Motor neuron (in vitro differentiated cells): Measurements from ENCODE around the gene GPR107. TPM values are rescaled to one million over a fixed set of nuclear protein-coding genes. Genes with fewer than 3 reads are reported as not detected.

Experiments
- ATAC-seq, 8 experiments: fragments of 200-7000 bp; cut with Tn5 transposase; replicated peaks in 6 of 8; 2 replicates each; pipeline ENCODE4 v1.8.0; 2021; ENCODE audit warnings: mild to moderate bottlenecking in 8 of 8, moderate library complexity in 8 of 8
- H3K27ac ChIP-seq, 2 donors: fragments of 250-450 bp; sonication (Bioruptor Pico); 2 replicates each; pipeline ENCODE4 v1.9.0; 2021; ENCODE audit warnings: antibody characterized with exemption in 2 of 2, mild to moderate bottlenecking in 2 of 2, moderate library complexity in 1 of 2
- H3K4me1 ChIP-seq, 2 donors: fragments of 250-450 bp; sonication (Bioruptor Pico); replicated peaks in 1 of 2; 2 replicates each; pipeline ENCODE4 v1.6.1; 2021; ENCODE audit warnings: antibody characterized with exemption in 2 of 2, mild to moderate bottlenecking in 2 of 2, moderate library complexity in 1 of 2
- H3K4me3 ChIP-seq, 5 donors: fragments of 250-450 bp; sonication (Bioruptor Pico); 2 replicates each; pipeline ENCODE4 v1.9.0; 2021; ENCODE audit warnings: antibody characterized with exemption in 5 of 5, mild to moderate bottlenecking in 5 of 5, moderate library complexity in 4 of 5
- WGBS, 10 experiments: fragments of 450-650 bp; shearing (Covaris generic); methylation state at CpG; one replicate each; pipeline ENCODE4 v1.0.0; 2022; 5-methylcytosine and 5-hydroxymethylcytosine counted together
- in situ Hi-C, 9 experiments: fragments of 400-800 bp; cut with MboI; loops; one replicate each; pipeline ENCODE4 v1.15.0; 2021; ENCODE audit warnings: low sequenced_read_pairs in 9 of 9, low pct_unique_long_range_greater_than_20kb in 2 of 9; ENCODE audit not compliant: unreplicated experiment in 9 of 9
- total RNA-seq, 8 experiments: library from RNA; unstranded; fragments of 300-600 nt; gene quantifications; 2 replicates each; pipeline versions ENCODE4 v1.2.3 to v1.2.4, GENCODE V29; 2022

GPR107 gene
- total RNA-seq, 8 experiments from 2014 or later = 27.6 to 58.5 (median 39.7) TPM

- Histone ChIP-seq H3K4me1 (peaks cover 15 to 24% of the 10 kb centered on the region in 2 donors), H3K27ac (no peak overlapping the region), H3K4me3 (no peak overlapping the region)
- 68 to 100% (median 87%) methylated on average over 3 to 4 of the region's 5 CpGs; no CpG with 5 or more reads in 5 of the 10 experiments for WGBS, 10 experiments
- no peak for ATAC-seq
- in situ Hi-C loops = no loop called here
These were observed 96.1 kb downstream of the GPR107 start for GRCh38 chr9:130149654-130150286.

GRCh38 chr9:130150779-130151382 lies 97.2 kb downstream of the GPR107 start:
- H3K27ac ChIP-seq = no peak overlapping the region
- 60 to 97% (median 78%) methylated on average over 2 to 9 of the region's 14 CpGs; no CpG with 5 or more reads in 4 of the 10 experiments for WGBS, 10 experiments
- H3K4me3 ChIP-seq = no peak overlapping the region
- peak in 4 of 8 experiments; percentile 28 to 82 (median 54) for ATAC-seq
- in situ Hi-C loops = no loop called here
- H3K4me1 ChIP-seq = peaks cover 15 to 24% of the 10 kb centered on the region in 2 donors

DNA sequence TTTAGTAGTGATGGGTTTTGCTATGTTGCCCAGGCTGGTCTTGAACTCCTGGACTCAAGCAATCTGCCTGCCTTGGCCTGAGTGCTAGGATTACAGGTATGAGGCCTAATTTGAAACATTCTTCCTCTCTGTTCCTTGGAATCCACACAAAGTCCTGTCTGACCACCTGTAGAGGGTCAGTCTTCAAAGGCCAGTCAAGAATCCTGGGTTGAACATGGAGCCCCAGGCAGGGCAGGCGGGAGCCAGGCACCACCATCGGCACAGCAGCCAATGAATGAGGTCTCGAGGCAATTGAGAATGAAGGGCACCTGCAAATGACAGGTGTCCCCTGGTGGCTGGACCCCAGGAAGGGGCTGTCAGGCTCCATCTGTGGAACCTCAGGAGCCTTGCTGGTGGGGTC lies 101.1 kb downstream of the GPR107 start:
- WGBS, 10 experiments = 86 to 100% (median 100%) methylated on average over 1 to 3 of the region's 3 CpGs; no CpG with 5 or more reads in 7 of the 10 experiments
- in situ Hi-C loops = no loop called here
- Histone ChIP-seq H3K4me1 (peaks cover 28 to 29% of the 10 kb centered on the region in 2 donors), H3K4me3 (no peak overlapping the region), H3K27ac (no peak overlapping the region)
- no peak for ATAC-seq

DNA sequence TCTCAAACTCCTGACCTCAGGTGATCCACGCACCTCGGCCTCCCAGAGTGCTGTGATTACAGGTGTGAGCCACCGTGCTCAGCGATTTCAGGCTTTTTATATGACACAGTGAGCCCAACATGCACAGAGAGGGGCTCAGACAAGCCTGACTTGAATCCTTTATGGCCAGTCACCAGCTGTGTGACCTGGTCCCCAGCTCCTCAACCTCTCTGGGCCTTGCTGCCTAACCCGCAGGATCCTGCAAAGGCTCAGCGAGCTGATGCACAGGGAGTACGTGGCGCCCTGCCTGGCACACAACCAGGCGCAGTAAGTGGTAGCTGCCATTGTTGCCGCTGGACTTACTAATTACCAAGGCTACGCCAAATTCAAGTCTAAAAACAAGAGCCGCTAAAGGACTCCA lies 101.9 kb downstream of the GPR107 start:
- no peak overlapping the region for H3K4me3 ChIP-seq
- ATAC-seq = no peak
- in situ Hi-C loops = no loop called here
- H3K27ac ChIP-seq = no peak overlapping the region
- H3K4me1 ChIP-seq = peaks cover 35 to 36% of the 10 kb centered on the region in 2 donors
- WGBS, 10 experiments = 74 to 100% (median 88%) methylated on average over 2 to 10 of the region's 12 CpGs; no CpG with 5 or more reads in 3 of the 10 experiments

DNA sequence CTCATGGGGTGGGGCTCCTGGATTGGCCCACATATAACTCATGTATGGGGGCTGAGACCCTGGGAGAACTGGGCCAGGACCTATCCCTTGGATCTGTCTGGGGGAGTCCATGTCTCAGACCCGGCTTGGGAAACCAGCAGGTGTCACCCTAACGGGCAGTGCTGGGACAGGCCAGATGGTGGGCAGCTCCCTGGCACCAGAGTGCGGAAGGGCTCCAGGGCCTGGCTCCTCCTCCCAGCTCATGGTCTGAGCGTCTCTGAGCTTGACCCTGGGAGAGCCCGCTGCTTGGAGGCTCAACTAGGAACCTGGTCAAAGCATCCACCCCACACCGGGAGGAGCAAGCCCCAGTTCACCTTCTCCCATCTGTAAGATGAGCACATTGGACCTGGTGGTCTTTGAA lies 103.0 kb downstream of the GPR107 start:
- H3K27ac ChIP-seq = no peak overlapping the region
- 67 to 100% (median 80%) methylated on average over 1 to 2 of the region's 6 CpGs; no CpG with 5 or more reads in 7 of the 10 experiments for WGBS, 10 experiments
- H3K4me1 ChIP-seq = peaks cover 28% of the 10 kb centered on the region in 2 donors
- ATAC-seq = peak in 3 of 8 experiments; percentile 9 to 80 (median 54)
- in situ Hi-C loops = no loop called here
- no peak overlapping the region for H3K4me3 ChIP-seq

GRCh38 chr9:130157079-130157478 lies 103.4 kb downstream of the GPR107 start:
- no peak for ATAC-seq
- 70 to 100% (median 92%) methylated on average over 1 to 2 of the region's 7 CpGs; no CpG with 5 or more reads in 7 of the 10 experiments for WGBS, 10 experiments
- Histone ChIP-seq H3K27ac (no peak overlapping the region), H3K4me3 (no peak overlapping the region), H3K4me1 (peaks cover 24 to 28% of the 10 kb centered on the region in 2 donors)
- in situ Hi-C loops = no loop called here

DNA sequence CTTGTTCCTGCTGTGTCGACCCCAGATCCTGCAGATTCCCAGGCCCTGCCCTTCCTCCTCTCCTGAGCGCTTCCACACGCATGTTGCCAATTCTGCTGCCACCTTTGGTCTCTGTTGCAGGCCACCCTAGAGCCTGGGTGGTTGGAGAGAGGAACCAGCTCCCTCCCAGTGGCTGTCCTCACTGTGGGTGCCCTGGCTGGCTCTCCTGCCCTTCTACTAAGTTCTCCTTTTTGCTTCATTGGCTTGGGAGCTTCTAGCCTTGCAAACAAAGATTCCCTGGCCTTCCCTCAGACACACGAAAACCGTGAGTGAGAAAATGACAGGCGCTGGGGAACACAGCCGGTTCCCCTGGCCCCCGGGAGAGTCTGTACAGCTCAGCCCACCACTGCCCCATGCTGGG lies 104.3 kb downstream of the GPR107 start:
- Histone ChIP-seq H3K4me1 (peaks cover 22 to 28% of the 10 kb centered on the region in 2 donors), H3K4me3 (no peak overlapping the region), H3K27ac (no peak overlapping the region)
- 71 to 100% (median 85%) methylated on average over 2 to 7 of the region's 8 CpGs; no CpG with 5 or more reads in 4 of the 10 experiments for WGBS, 10 experiments
- ATAC-seq = no peak
- in situ Hi-C loops = no loop called here

- Histone ChIP-seq H3K4me1 (peaks cover 15 to 22% of the 10 kb centered on the region in 2 donors), H3K27ac (no peak overlapping the region), H3K4me3 (no peak overlapping the region)
- peak in 7 of 8 experiments; percentile 27 to 75 (median 62) for ATAC-seq
- in situ Hi-C loops = no loop called here
- 30 to 100% (median 48%) methylated on average over 1 to 6 of the region's 8 CpGs; no CpG with 5 or more reads in 5 of the 10 experiments for WGBS, 10 experiments
These were observed 105.4 kb downstream of the GPR107 start for GRCh38 chr9:130159057-130159456.

- in situ Hi-C loops = no loop called here
- ATAC-seq = peak in 5 of 8 experiments; percentile 22 to 63 (median 43)
- Histone ChIP-seq H3K4me1 (peaks cover 13 to 21% of the 10 kb centered on the region in 2 donors), H3K4me3 (no peak overlapping the region), H3K27ac (no peak overlapping the region)
- 33 to 100% (median 73%) methylated on average over 1 to 3 of the region's 10 CpGs; no CpG with 5 or more reads in 4 of the 10 experiments for WGBS, 10 experiments
These were observed 106.4 kb downstream of the GPR107 start for GRCh38 chr9:130159915-130160670.

DNA sequence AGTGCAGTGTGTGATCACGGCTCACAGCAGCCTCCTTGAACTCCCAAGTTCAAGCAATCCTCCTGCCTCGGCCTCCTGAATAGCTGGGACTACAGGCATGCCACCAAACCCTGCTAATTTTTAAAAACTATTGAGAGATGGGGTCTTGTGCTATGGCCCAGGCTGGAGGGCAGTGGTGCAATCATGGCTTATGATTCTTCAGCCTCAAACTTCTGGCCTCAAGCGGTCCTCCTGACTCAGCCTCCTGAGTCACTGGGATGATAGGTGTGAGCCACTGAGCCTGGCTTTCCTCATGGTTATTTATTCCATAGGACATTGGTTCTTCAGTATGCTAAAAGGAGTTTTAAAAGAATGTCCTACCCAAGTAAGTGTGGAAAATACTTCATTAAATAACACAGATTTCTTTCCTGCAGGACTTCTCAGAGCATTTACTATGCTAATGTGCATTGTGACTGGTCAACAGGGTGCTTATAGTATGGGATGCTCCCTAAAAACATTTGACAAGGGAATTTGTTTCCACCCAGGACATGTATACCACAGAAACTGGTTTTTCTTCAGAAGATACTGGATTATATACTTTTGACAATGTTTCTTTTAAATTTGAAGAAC lies 107.3 kb downstream of the GPR107 start:
- no peak overlapping the region for H3K27ac ChIP-seq
- WGBS, 10 experiments = 60 to 100% (median 94%) methylated on average over 2 of the region's 3 CpGs; no CpG with 5 or more reads in 7 of the 10 experiments
- peaks cover 13 to 21% of the 10 kb centered on the region in 2 donors for H3K4me1 ChIP-seq
- no peak for ATAC-seq
- in situ Hi-C loops = no loop called here
- H3K4me3 ChIP-seq = no peak overlapping the region

GRCh38 chr9:130165579-130165978 lies 111.9 kb downstream of the GPR107 start:
- in situ Hi-C loops = no loop called here
- Histone ChIP-seq H3K4me1 (peaks cover 0 to 3% of the 10 kb centered on the region in 2 donors), H3K27ac (no peak overlapping the region), H3K4me3 (no peak overlapping the region)
- WGBS, 10 experiments = 86 to 100% methylated on average over 1 of the region's 1 CpG; no CpG with 5 or more reads in 8 of the 10 experiments
- ATAC-seq = no peak

DNA sequence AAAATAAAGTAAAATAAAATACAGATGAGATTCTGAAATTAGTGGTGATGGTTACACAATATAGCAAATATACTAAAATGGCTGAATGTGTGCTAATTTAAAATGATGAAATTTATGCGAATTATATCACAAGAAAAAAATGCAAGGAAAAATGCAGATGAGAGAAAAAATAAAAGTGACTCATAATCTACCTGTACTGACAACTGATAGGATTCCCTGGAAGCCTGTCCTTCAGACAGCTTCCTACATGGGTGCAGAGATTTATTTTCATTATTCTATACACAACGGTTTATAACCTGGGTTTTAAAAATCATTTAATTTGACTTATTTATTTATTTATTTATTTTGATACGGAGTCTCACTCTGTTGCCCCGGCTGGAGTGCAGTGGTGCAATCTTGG lies 112.7 kb downstream of the GPR107 start:
- Histone ChIP-seq H3K27ac (no peak overlapping the region), H3K4me3 (no peak overlapping the region), H3K4me1 (peaks cover 4 to 11% of the 10 kb centered on the region in 2 donors)
- in situ Hi-C loops = no loop called here
- 35 to 100% (median 80%) methylated on average over 1 to 4 of the region's 4 CpGs for WGBS, 10 experiments
- no peak for ATAC-seq
